Measurements from ENCODE around the gene CDKAL1. TPM values are rescaled to one million over a fixed set of nuclear protein-coding genes. Genes with fewer than 3 reads are reported as not detected.
"Not testable (repeated sequence)": the region's sequence is repeated elsewhere in the genome, so short reads cannot be mapped to it uniquely, and the experiment has no call there.

Gene CDKAL1
- total and polyA plus RNA-seq, 10 donors = 4.8 to 26.9 (median 20.1) TPM

GRCh38 chr6:20751293-20751935, 217.2 kb downstream of the CDKAL1 start:
- intact Hi-C loops (cut with DNase I; ENCODE audit: low total_unique reads) = no loop called here
- TF ChIP-seq POLR2AphosphoS5 (IDR thresholded peaks at IDR 0.05) (no peak), POLR2A (IDR thresholded peaks at IDR 0.05) (no peak), CTCF (IDR thresholded peaks at IDR 0.05 in 8 of 11, conservative IDR thresholded peaks at IDR 0.05 in 3 of 11) (no peak)
- H3K27me3 ChIP-seq (replicated peaks in 1 of 7) = no peaks in the 10 kb centered on the region
- no peaks in the 10 kb centered on the region for H3K36me3 ChIP-seq
- peaks cover 0 to 10% (median 3%) of the 10 kb centered on the region in 8 donors for H3K9me3 ChIP-seq
- DNase-seq = no peak
- H3K4me1 ChIP-seq = no peaks in the 10 kb centered on the region
- no peak overlapping the region for H3K27ac ChIP-seq
- no peak overlapping the region for H3K4me3 ChIP-seq

- intact Hi-C loops (cut with DNase I; ENCODE audit: low total_unique reads) = no loop called here
- H3K36me3 ChIP-seq = peaks cover 0 to 24% (median 0%) of the 10 kb centered on the region in 6 donors
- no peak for TF ChIP-seq POLR2AphosphoS5 (IDR thresholded peaks at IDR 0.05)
- no peak for TF ChIP-seq CTCF (IDR thresholded peaks at IDR 0.05 in 8 of 11, conservative IDR thresholded peaks at IDR 0.05 in 3 of 11)
- no peak for TF ChIP-seq POLR2A (IDR thresholded peaks at IDR 0.05)
- H3K27me3 ChIP-seq (replicated peaks in 1 of 7) = no peaks in the 10 kb centered on the region
- no peaks in the 10 kb centered on the region for H3K4me1 ChIP-seq
- H3K27ac ChIP-seq = no peak overlapping the region
- no peak for DNase-seq
- no peak overlapping the region for H3K4me3 ChIP-seq
- H3K9me3 ChIP-seq = peaks cover 0 to 10% (median 3%) of the 10 kb centered on the region in 8 donors
Observed at GRCh38 chr6:20755631-20756030, 221.4 kb downstream of the CDKAL1 start.

GRCh38 chr6:20756584-20757147, 222.4 kb downstream of the CDKAL1 start:
- intact Hi-C loops (cut with DNase I; ENCODE audit: low total_unique reads); DNase-seq; H3K27ac ChIP-seq; H3K4me1 ChIP-seq; H3K27me3 ChIP-seq (replicated peaks in 1 of 7); H3K4me3 ChIP-seq: not testable (repeated sequence)
- H3K36me3 ChIP-seq = peaks cover 0 to 32% (median 0%) of the 10 kb centered on the region in 6 donors
- peaks cover 0 to 10% (median 3%) of the 10 kb centered on the region in 8 donors for H3K9me3 ChIP-seq
- 88 to 99% (median 93%) methylated on average over 2 of the region's 2 CpGs for WGBS, 5 donors

- TF ChIP-seq CTCF (IDR thresholded peaks at IDR 0.05 in 8 of 11, conservative IDR thresholded peaks at IDR 0.05 in 3 of 11) (no peak), POLR2A (IDR thresholded peaks at IDR 0.05) (no peak), POLR2AphosphoS5 (IDR thresholded peaks at IDR 0.05) (no peak)
- Histone ChIP-seq H3K4me3 (no peak overlapping the region), H3K27me3 (replicated peaks in 1 of 7) (no peaks in the 10 kb centered on the region), H3K9me3 (peaks cover 0 to 10% (median 3%) of the 10 kb centered on the region in 8 donors), H3K36me3 (peaks cover 0 to 32% (median 0%) of the 10 kb centered on the region in 6 donors), H3K4me1 (no peaks in the 10 kb centered on the region), H3K27ac (no peak overlapping the region)
- 81 to 89% (median 86%) methylated on average over 2 of the region's 2 CpGs for WGBS, 5 donors
- DNase-seq = no peak
- intact Hi-C loops (cut with DNase I; ENCODE audit: low total_unique reads) = no loop called here
Observed at GRCh38 chr6:20757761-20758160, 223.5 kb downstream of the CDKAL1 start.

Data from spleen (tissue), 11 donors.